Omental fat pad (tissue), 4 donors: ENCODE data around the gene MLNR. TPM values are rescaled to one million over a fixed set of nuclear protein-coding genes. Genes with fewer than 3 reads are reported as not detected.

Source experiments
- ATAC-seq: fragments of 150-250 bp; one replicate; pipeline ENCODE4 v1.9.1; 2016; ENCODE audit warnings: mild to moderate bottlenecking, moderate library complexity; ENCODE audit not compliant: low FRiP score
- DNase-seq: peaks from one replicate; pipeline ENCODE4 v3.0.0-alpha.2; 2019; ENCODE audit warnings: low spot score
- total RNA-seq, 4 donors: library from RNA; depleted of rRNA; stranded (reverse); fragments of >200 nt; gene quantifications; one replicate each; pipeline ENCODE4 v1.1.0, GENCODE V29; 2016
- TF ChIP-seq, protein P1 (sequence below), 3 donors: fragments of 450-650 bp; IDR thresholded peaks; one replicate each; pipeline ENCODE4 v1.5.1; 2016 to 2017; ENCODE audit warnings: antibody characterized with exemption in 3 of 3, mild to moderate bottlenecking in 3 of 3, moderate library complexity in 2 of 3

MLNR gene
- total RNA-seq, 4 donors from 2014 or later = 0.72 TPM; not detected in 3

DNA sequence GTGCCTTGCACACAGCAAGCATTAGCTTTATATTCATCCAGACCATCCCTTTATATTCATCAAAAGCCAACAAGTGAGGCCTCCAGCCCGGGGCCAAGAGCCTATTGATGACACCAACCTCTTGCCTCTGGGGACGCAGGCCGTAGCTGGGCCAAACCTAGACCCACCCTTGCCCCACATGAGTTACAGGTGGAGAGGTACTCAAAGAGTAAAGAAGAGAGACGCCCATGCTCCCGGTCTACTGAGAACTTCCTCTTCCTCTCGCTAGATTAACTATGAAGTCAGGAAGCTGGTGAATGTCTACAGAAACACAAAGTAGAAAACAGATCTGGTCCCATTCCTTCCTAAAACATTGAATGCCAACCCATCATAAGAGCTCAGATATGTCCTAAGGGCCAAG, 3.8 kb upstream of the MLNR start:
- TF ChIP-seq, protein P1, sequence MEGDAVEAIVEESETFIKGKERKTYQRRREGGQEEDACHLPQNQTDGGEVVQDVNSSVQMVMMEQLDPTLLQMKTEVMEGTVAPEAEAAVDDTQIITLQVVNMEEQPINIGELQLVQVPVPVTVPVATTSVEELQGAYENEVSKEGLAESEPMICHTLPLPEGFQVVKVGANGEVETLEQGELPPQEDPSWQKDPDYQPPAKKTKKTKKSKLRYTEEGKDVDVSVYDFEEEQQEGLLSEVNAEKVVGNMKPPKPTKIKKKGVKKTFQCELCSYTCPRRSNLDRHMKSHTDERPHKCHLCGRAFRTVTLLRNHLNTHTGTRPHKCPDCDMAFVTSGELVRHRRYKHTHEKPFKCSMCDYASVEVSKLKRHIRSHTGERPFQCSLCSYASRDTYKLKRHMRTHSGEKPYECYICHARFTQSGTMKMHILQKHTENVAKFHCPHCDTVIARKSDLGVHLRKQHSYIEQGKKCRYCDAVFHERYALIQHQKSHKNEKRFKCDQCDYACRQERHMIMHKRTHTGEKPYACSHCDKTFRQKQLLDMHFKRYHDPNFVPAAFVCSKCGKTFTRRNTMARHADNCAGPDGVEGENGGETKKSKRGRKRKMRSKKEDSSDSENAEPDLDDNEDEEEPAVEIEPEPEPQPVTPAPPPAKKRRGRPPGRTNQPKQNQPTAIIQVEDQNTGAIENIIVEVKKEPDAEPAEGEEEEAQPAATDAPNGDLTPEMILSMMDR (IDR thresholded peaks at IDR 0.05) = no peak
- ATAC-seq = no peak
- DNase-seq = no peak

DNA sequence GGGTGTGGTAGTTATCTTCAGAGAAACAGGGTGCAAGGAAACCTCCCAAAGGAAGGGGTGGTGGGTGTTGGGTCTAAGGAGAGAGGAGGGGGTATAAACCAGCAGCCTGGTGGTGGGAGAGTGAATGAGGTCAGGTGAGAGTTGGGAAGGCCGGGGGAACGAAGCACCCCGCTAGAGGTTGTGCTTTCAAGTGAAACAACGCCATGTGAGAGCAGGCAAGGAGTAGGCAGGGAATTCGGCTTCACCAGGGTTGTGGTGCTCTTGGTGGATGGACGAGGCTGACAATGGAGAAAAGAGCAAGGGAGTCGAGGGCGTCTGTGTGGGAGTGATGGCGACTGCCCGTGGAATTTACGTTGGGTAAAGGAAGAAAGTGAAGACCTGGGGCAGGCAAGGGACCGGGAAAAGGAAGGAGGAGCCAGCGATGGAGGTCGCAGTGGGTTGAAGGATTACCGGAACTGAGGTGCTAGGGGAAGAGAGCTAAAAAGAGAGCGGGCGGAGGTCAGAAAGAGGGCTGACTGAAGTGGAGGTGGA, 2.1 kb upstream of the MLNR start:
- ATAC-seq = no peak
- TF ChIP-seq, protein P1 (IDR thresholded peaks at IDR 0.05) = no peak

DNA sequence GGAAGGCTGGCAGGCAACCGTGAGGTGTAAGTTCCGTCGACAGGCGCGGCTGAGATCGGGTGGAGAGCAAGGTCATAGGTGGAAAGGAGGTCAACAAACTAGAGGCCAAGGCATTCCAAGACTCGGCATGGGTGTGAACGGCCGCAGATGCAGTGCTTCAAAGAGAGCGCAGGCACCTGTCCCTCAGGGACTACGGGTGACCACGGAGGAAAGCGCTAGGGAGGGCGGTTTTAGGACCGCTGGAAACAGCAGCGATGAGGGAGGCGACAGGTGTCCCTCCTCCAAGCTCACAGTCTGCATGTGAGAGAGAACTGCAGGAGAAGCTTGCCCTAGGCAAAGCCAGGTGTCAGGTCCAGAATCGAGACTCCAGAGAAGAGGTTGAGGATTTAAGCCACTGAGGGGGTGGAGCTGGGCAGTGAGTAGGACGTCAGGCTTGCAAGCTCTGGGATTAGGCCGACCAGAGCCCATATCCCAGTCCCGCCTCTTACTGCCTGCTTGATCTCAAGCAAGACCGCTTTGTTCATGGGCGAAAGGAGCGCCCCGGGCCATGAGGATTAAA, 1.6 kb upstream of the MLNR start:
- TF ChIP-seq, protein P1 (IDR thresholded peaks at IDR 0.05) = no peak
- ATAC-seq = no peak

More for the DNA sequence above, 2.1 kb upstream of the MLNR start:
- no peak for DNase-seq

DNA sequence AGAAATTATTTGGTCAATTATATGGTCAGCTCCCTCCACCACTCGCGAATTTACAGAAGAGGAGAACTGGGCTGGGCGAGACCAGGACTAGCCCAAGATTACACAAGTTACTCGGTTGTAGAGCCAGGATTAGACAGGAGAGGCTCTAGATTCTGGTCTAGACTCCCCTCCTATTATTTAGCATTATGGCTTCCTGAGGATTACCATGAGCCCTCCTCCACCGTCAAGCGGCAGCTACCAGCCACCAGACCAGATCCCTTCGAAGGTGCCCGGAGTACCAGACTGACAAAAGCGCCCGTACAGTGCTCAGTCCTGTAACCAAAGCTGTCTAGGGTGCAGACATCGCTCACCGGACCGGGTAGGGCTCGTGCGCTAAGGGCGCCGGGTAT, 497 bp upstream of the MLNR start:
- TF ChIP-seq, protein P1 (IDR thresholded peaks at IDR 0.05) = no peak
- ATAC-seq (no peak), DNase-seq (no peak)

More for the DNA sequence above, 1.6 kb upstream of the MLNR start:
- DNase-seq = no peak

DNA sequence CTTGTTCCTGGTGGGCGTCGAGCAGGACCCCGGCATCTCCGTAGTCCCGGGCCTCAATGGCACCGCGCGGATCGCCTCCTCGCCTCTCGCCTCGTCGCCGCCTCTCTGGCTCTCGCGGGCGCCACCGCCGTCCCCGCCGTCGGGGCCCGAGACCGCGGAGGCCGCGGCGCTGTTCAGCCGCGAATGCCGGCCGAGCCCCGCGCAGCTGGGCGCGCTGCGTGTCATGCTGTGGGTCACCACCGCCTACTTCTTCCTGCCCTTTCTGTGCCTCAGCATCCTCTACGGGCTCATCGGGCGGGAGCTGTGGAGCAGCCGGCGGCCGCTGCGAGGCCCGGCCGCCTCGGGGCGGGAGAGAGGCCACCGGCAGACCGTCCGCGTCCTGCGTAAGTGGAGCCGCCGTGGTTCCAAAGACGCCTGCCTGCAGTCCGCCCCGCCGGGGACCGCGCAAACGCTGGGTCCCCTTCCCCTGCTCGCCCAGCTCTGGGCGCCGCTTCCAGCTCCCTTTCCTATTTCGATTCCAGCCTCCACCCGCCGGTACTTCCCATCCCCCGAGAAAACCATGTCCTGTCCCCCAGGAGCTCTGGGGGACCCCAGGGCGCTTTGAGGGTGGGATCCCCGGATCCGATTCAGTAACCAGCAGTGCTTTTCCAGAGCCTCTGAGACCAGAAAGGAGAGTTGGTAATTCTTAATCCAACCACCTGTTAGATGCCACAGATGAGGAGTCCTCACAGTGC, 885 bp downstream of the MLNR start:
- DNase-seq (no peak), ATAC-seq (no peak)
- TF ChIP-seq, protein P1 (IDR thresholded peaks at IDR 0.05) = no peak

DNA sequence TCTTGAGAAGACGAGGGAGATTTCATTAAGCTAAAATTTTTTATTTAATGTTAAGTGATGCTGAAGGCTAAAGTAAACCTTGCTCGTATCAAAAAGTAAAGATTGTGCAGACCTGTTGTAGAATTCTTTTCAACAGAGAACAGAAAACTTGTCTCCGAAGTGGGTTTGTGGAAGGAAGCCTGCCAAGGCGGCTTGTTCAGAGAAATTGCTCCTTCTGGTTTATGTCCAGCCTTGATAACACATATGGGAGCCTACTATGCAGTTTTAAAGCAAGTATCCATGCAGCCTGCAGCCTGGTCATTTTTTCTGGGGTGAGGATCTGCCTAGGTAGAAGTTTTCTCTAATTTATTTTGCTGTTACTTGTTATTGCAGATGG, 1.4 kb downstream of the MLNR start:
- TF ChIP-seq, protein P1 (IDR thresholded peaks at IDR 0.05) = no peak
- no peak for DNase-seq
- no peak for ATAC-seq
